GM12873 (cell line): ENCODE data around the gene PGBD5.

Experiments
- TF ChIP-seq, protein P1 (sequence below): IDR thresholded peaks from 2 replicates; pipeline ENCODE4 v1.5.1; 2012; ENCODE audit warnings: low read depth, mild to moderate bottlenecking, moderate library complexity, low read length, control low read depth; ENCODE audit not compliant: insufficient read depth; ENCODE audit errors: missing control alignments

The PGBD5 gene

DNA sequence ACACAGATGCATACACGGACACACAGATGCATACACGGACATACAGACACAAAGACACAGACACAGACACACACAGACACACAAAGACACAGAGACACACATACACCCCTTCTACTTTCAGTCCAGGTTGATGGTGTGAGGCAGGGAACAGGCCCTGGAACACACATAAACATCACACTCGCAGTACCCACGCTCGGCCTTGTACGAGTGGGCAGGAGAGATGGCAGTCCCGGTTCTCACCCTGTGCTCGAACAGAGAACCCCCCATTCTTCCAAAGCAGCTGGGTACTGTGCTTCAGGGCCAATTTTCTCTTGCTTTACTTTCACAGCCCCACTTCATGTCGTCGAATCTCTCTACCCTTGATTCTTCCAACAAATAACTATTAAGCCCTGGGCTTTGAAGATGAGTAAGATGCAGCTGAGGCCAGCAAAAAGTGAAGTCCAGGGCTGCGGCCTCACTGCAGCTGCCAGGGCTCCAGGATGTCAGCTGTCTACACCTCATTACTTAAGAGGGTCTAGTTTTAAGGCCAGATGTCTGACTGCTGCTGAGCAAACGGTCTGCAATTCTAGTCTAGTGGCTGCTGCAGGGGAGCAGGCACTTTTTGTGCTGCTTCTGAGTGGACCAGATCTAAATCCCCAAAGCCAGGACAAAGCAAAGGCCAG is 90.1 kb downstream of the PGBD5 start:
- TF ChIP-seq, protein P1, sequence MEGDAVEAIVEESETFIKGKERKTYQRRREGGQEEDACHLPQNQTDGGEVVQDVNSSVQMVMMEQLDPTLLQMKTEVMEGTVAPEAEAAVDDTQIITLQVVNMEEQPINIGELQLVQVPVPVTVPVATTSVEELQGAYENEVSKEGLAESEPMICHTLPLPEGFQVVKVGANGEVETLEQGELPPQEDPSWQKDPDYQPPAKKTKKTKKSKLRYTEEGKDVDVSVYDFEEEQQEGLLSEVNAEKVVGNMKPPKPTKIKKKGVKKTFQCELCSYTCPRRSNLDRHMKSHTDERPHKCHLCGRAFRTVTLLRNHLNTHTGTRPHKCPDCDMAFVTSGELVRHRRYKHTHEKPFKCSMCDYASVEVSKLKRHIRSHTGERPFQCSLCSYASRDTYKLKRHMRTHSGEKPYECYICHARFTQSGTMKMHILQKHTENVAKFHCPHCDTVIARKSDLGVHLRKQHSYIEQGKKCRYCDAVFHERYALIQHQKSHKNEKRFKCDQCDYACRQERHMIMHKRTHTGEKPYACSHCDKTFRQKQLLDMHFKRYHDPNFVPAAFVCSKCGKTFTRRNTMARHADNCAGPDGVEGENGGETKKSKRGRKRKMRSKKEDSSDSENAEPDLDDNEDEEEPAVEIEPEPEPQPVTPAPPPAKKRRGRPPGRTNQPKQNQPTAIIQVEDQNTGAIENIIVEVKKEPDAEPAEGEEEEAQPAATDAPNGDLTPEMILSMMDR, result no peak

DNA sequence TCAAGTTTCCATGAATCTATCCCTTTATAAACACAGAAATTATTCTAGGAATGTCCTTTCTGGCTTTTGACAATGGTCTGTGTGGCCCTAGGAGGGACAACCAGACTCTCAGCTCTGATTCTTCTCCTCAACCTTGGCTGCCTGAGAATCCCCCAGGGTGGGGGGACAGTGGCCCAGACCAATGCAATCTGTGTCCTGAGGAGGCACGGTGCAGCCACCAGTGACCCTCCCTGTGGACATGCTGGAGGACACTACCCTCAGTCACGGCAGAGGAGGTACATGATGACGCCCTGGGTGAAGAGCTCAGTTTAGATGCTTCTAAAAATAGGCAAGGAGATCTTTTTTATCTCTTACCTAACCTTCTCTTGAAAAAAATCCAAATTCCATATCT is 91.7 kb downstream of the PGBD5 start:
- TF ChIP-seq, protein P1, result no peak

DNA sequence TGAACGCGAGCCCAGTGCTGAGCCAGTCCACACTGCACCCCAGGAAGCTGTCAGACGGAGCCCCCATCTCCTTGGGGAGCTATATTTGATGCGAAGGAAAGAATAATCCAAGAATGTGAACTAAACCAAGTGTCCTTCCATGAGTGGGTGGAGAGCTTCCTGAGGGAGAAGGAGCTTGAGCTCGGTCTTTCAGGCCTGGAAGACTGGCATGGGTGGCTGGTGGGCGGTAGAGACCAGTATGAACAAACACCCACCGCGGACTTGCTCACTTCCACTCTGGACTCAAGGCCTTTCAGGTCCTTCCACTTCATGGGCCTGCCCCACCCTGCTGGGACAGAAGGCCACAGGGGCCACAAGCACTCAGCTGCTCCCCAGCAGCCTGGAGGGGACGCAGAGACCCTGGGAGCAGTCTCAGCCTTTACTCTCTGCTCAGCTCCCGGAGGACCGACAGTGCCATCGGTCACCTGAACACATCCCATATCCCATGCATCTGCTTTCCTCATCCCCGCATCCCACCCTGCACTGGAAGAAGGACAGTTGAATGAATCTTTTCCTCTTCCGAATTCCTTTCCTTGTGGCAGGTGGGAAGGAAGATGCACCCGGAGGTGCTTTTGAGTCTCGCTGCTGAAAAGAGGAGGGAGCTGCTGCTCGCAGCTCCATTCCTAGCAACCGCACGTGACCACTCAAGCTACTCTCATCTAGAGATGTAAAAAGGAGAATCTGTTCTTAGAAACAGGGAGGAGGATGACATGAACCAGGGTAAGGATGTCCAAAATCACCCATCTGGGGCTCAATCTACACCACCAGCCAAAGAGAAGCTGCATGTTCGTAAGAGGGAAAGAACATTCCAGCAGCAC is 92.3 kb downstream of the PGBD5 start:
- TF ChIP-seq, protein P1, result no peak

DNA sequence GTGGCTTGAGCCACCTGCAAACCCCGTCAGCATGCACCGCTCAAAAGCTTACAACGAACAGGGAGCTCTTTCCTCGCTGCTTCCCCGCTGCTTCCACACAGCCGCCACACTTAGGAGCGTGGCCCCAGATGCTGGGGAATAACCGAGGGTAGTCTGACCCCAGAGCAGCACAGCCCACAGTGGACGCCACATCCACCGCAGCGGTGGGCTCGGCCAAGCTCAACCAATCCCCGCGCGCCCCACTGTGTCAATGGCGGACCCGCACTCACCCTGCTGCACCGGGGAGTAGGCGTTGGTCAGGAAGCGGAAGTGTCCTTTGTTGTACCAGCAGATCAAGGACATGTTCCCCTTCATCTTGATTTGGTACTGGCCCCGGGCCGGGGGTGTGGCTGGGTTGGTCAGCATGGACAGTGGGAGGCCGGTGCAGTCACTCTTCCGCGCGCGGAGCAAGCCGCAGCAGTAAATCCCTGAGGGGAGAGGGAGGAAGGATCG is 93.5 kb downstream of the PGBD5 start:
- TF ChIP-seq, protein P1, result no peak

DNA sequence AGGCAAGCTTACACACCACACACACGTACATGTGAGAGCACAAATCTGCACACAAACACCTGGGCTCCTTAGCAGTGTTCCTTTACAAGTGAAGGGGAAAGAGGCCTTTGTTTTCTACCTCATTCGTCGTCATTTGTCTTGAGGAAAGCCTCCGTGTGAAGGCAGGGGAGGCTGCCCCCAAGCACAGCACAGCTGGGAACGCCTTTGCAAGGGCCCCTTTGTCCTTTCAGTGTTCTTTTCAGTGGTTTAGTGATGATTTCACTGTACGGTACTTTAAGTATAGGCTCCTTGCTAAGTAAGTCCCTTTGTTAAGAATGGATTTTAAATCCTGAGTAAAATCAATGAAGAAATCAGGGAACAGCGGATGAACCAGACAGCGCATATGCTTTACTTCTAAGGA is 94.1 kb downstream of the PGBD5 start:
- TF ChIP-seq, protein P1, result no peak

DNA sequence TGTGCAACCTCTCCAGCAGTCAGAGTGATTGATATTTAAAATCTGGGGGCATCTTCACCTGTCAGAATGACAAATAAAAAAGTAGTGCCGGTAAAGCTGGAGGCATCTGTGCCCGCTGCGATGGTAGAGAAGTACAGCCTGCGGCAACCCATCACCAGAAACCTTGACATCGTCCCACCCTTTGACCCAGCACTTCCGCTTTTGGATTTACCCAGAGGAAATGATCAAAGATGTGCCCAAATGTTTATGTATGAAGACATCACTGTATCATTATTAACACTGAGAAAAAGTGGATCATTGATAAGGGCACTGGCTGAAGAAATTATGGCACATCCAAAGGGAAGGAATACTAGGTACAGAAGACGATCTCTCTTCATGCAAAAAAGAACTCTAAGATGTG is 96.0 kb downstream of the PGBD5 start:
- TF ChIP-seq, protein P1, result no peak

DNA sequence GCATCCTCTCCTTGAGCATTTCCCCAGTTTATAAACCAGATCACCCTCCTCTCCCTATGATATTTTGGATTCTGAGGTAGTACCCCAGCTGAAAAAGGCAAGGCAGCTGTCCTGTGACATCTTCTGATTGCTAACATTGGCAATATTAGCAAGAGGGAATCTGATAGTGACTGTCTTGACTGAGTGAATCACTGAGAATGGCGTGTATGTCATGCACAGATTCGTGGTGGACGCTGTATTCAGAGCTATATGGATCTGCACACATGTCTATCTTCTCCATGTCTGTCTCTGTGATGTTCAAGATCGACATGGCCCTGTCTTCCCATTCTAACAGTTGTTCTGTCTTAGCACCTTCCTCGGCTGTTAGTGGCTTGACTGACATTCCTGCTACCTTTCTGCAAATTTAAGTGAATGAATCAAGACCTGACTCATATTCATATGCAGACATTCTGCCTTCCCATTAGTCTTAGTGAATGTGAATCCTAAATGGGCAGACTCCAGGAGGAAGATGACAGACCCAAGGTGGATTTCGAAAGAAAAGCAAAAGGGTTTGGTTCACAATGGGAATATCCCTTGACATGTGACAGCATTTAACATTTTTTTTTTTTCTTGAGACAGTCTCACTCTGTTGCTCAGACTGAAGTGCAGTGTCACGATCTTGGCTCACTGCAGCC is 97.7 kb downstream of the PGBD5 start:
- TF ChIP-seq, protein P1, result no peak
